ENCODE results near the gene CSAD.

- no peak for TF ChIP-seq CTCF (conservative IDR thresholded peaks at IDR 0.05 in 1 of 2, IDR thresholded peaks at IDR 0.05 in 1 of 2; ENCODE audit: extremely low read depth in 1 of 2, insufficient read depth in 1 of 2, low read depth in 1 of 2, low read length in 2 of 2)
- no peak for TF ChIP-seq EZH2 (IDR thresholded peaks at IDR 0.05; ENCODE audit: borderline replicate concordance, low read length)
Measured at GRCh38 chr12:53227341-53227740, 46.6 kb upstream of the CSAD start.

Measured in mammary epithelial cell (primary cell).